GM12864 (cell line): Measurements from ENCODE around the gene SELENOS.
"Not testable (repeated sequence)": the region's sequence is repeated elsewhere in the genome, so short reads cannot be mapped to it uniquely, and the experiment has no call there.

Experiments
- DNase-seq: peaks from one replicate; pipeline ENCODE4 v3.0.0-alpha.2; 2011; ENCODE audit warnings: low read depth
- H3K4me3 ChIP-seq: 2 replicates; pipeline ENCODE4 v1.5.1; 2011; ENCODE audit warnings: mild to moderate bottlenecking, low read depth, low read length, control low read depth
- CTCF ChIP-seq: IDR thresholded peaks from 2 replicates; pipeline ENCODE4 v1.5.1; 2011; ENCODE audit warnings: low read depth, mild to moderate bottlenecking, moderate library complexity, low read length, control low read depth, inconsistent platforms; ENCODE audit errors: missing control alignments

The SELENOS gene

GRCh38 chr15:101303408-101303807, 26.1 kb upstream of the SELENOS start:
- no peak overlapping the region for H3K4me3 ChIP-seq
- DNase-seq: no peak
- TF ChIP-seq CTCF: no peak

GRCh38 chr15:101296418-101297405, 19.4 kb upstream of the SELENOS start:
- no peak overlapping the region; the same call in 1 of the 2 replicates for H3K4me3 ChIP-seq
- no peak for TF ChIP-seq CTCF
- DNase-seq: no peak

- H3K4me3 ChIP-seq: peak overlapping the region; percentile 95
- no peak for TF ChIP-seq CTCF
- no peak for DNase-seq
Measured at GRCh38 chr15:101295607-101296161, 18.4 kb upstream of the SELENOS start.

GRCh38 chr15:101294731-101295606, 17.7 kb upstream of the SELENOS start, which contains the start of gene SNRPA1:
TSS of gene SNRPA1 (minus strand) at chr15:101295248. CDS start at chr15:101295178, 70 bp downstream.
- DNase-seq: peak; percentile 78
- no peak for TF ChIP-seq CTCF
- H3K4me3 ChIP-seq: peak within 1 kb of the TSS; percentile 95

- DNase-seq: no peak
- no peak for TF ChIP-seq CTCF
Measured at GRCh38 chr15:101293122-101293521, 15.8 kb upstream of the SELENOS start.

GRCh38 chr15:101288905-101289513, 11.7 kb upstream of the SELENOS start:
- H3K4me3 ChIP-seq: no peak overlapping the region
- no peak for DNase-seq
- TF ChIP-seq CTCF: peak; percentile 58

More at GRCh38 chr15:101293122-101293521, 15.8 kb upstream of the SELENOS start:
- peak overlapping the region; percentile 95 for H3K4me3 ChIP-seq

- DNase-seq, H3K4me3 ChIP-seq: not testable (repeated sequence)
Measured at GRCh38 chr15:101287342-101287741, 10.1 kb upstream of the SELENOS start.
